UCSD-AML1 (cell line): Measurements from ENCODE around the gene C1orf185.
"Not testable (repeated sequence)": the region's sequence is repeated elsewhere in the genome, so short reads cannot be mapped to it uniquely, and the experiment has no call there.

Experiments
- DNase-seq: peaks from one replicate; lab custom pipeline; 2025; ENCODE audit not compliant: unreplicated experiment; lab: John Stamatoyannopoulos, UW

C1orf185 gene

DNA sequence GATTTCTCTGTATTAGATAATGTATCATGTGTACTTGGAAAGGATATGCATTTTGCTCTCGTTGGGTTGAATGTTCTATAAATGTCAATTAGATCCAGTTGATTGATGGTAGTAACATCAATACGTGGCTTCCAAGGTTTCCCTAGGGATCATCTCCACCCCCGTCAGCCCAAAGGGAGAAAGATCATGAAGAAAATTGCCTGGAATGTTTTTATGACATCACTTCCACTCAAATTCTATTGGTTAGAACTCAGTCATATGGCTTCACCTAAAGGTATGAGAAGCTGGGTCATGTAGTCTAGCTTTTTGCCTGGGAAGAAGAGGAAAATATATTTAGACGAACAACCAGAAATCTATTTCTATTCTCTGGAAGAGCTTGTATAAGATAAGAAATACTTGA is at the start of gene C1orf185:
Gene C1orf185, plus strand, starts transcription at position 253 of the 400 bp plus-strand sequence. Its CDS starts 6 bp downstream, at position 259.
- DNase-seq = no peak

- DNase-seq = peak; percentile 17
These were observed 43.2 kb upstream of the C1orf185 start for GRCh38 chr1:51058858-51059257.

- DNase-seq = no peak
These were observed 40.7 kb upstream of the C1orf185 start for GRCh38 chr1:51061231-51061918.

GRCh38 chr1:51063121-51063520 is 38.9 kb upstream of the C1orf185 start:
- DNase-seq = no peak

- no peak for DNase-seq
These were observed 32.0 kb upstream of the C1orf185 start for GRCh38 chr1:51070011-51070410.

DNA sequence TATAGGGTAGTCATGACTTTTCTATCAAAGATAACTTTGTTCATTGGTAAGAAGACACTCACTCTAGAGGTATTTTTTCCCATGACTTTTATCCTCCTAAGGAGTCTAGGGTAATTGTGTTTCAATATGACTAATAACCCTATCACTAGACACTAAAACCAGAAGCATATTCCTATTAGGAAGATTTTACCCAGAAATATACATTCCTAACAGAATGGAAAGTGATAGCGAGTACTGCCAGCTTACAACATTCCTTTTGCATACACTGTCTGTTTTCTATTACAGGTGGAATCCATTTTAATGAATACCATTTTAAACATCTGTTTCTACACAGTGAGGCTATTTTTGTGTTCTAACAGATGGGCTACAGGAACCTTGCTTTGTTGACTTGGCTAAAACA is 31.4 kb upstream of the C1orf185 start:
- DNase-seq = no peak

DNA sequence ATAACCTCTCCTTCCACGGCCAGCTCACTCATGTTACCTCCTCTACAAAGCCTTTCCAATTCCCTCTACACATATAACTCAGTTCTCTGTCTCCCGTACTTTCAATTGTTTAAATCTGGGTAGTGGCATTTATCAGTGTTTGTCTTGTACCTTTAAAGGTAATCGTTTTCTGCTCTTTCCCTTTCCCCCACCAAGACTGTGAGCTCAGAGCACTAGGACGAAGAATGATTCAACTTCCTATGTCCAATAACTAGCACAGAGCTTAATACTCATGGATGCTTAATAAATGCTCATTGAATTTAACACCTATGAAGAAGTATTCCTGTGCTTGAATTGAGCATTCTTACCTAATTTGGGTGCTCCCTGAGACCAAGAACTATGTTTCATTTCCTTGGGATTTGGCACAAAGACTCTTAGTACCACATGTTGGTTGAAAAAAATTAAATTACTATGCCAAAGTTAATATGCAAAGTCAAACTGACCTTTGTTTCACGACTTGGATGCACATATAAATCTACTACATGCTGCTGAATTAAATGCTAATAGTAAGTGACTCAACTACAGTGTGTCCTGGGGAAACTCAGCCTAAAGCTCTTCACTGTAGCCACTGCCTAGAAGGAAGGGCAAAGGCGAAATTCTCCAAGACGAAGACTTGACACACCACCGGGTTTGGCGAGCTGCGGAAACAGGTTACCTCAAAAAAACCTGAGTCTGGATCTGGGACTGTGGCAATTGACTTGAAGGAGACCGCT is 30.6 kb upstream of the C1orf185 start:
- no peak for DNase-seq

- DNase-seq = no peak
These were observed 30.0 kb upstream of the C1orf185 start for GRCh38 chr1:51072043-51072439.

DNA sequence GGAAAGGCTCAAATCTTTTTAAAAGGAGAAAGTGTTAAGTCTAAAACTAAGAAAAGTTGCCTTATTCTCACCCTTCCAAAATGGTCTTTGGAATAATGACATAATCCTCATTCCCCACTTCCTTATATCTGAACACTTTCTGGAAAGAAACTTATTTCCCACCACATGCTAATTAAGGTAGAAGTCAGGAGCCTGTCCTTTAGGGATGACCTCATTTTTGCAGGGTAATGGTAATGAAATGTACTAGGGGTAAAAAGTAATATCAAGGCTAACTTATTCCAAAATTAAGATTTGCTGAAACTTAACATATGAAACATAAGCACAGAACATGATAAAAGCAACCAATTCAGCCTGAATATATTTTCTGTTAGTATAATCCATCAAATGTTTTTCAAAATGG is 29.4 kb upstream of the C1orf185 start:
- no peak for DNase-seq

GRCh38 chr1:51073456-51073855 is 28.6 kb upstream of the C1orf185 start:
- no peak for DNase-seq

DNA sequence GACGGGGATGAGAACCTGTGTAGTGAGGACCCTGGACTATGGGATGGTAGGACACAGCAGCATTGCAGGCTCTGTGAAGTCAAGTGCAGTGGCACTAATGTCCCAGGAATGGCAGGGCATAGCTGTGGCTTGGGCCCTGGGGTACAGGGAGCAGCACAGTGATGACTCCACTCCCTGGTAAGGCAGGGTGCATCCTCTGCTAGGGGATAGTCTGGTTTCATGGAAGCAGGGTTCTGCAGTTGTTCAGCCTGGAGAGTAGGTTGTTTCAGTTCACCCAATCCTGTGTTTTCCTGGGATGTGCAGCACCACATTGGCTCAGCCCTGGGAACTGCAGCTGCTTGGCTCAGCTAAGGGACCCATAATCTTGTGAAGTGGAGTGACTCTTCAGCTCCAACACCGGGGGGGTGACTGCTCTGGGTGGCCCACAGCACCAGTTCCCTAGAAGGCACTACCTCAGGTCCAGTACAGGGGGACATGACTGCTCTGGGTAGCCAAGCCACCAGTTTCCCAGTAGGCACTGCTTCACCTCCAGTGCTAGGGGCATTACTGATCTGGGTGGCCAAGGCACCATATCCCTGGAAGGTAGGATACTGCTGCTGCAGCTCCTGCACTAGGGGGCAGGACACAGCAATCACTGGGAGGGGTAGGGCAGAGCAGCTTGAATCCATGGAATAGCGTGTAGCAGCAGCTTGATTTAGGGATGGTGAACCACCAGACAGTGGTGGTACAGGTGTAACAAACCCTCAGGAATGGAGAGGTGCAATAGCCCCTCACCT is 15.3 kb upstream of the C1orf185 start:
- DNase-seq = no peak

DNA sequence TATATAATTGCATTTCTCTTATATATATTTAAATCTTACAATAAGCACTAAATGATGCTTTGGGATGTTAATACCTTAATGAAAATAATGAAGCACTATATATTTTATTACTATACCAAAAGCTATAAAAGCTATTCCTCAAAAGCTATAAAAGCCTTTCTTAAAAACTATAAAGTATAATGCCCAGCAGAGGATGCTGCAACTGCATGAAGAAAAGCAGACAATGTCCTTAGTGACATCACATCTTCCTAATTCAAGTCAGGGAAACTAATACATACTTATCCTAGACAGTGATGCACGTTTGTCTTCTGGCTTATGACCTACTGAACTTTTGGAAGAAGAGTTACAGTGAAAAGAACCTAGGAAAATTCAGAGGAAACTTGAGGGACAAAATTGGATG is 13.6 kb upstream of the C1orf185 start:
- no peak for DNase-seq

DNA sequence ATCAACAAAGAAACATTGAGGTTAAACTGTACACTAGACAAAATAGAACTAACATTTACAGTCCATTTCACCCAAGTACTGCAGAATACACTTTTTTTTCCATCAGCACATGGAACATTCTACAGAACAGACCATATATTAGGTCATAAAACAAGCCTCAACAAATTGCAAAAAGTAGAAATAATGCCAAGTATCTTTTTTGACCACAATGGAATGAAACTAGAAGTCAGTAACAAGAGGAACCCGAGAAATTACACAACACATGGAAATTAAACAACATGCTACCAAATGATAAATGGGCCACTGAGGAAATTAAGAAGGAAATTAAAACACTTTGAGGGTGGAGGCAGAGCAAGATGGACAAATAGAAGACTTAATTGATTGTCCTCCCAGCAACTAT is 8.4 kb upstream of the C1orf185 start:
- DNase-seq = no peak

GRCh38 chr1:51097171-51097570 is 4.9 kb upstream of the C1orf185 start:
- DNase-seq = no peak

DNA sequence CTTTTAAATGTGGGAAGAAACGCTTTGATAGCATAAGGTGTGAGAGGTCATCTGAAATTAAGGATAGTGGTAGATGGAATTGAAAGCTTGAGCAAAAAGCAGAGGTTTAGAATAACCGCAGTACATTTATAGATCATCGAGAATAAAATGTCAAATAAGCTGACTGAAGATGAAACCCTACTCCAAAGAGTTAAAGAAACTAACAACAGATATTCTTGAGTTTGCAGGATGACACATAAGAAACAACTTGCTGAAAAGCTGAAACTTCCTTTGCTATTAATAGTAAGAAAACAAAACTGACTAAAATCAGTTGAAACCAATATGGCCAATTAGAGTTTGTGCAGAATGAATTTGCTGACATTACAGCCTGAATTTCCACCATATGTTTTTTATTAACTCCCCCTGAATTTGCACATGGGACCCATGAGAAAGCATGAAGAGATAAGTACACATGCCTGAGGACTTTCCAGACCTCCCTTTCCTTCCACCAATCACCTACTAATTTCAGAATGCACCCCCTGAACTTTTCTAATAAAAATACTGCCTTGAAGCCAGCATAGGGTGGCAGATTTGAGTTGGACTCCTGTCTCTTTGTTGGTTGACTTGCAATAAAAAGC is 1.7 kb upstream of the C1orf185 start:
- DNase-seq = no peak

- DNase-seq = no peak
These were observed 12.1 kb downstream of the C1orf185 start for GRCh38 chr1:51114137-51114536.

GRCh38 chr1:51115714-51116404 is 13.8 kb downstream of the C1orf185 start:
- DNase-seq = no peak

DNA sequence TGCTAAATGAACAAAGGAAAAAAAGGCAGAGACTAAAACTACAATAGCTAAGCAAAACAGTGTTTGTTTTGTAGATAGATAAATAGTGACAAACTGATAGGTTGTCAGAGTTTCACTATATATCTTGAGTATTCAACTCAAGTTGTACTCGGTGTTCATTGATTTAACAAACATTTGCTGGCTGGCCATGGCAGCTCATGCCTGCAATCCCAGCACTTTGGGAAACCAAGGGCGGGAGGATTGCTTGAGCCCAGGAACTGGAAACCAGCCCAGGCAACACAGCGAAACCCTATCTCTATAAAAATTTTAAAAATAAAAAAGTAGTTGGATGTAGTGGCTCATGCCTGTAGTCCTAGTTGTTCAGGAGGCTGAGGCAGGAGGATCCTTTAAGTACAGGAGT is 17.3 kb downstream of the C1orf185 start:
- no peak for DNase-seq

GRCh38 chr1:51120629-51121028 is 18.6 kb downstream of the C1orf185 start:
- no peak for DNase-seq

DNA sequence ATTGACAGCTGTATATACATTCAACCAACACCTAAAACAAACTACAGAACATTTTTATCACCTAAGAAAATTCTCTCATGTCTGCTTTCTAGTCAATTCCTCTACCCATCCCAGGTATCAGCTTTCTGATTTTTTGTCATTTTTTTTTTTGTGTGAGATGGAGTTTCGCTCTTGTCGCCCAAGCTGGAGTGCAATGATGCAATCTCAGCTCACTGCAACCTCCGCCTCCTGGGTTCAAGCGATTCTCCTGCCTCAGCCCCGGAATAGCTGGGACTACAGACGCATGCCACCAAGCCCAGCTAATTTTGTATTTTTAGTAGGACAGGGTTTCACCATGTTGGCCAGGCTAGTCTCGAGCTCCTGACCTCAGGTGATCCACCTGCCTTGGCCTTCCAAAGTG is 25.1 kb downstream of the C1orf185 start:
- DNase-seq = not testable (repeated sequence)

- DNase-seq = no peak
These were observed 29.2 kb downstream of the C1orf185 start for GRCh38 chr1:51131185-51131584.
